Endodermal cell (in vitro differentiated cells): ENCODE results near the gene ATOH8. TPM values are rescaled to one million over a fixed set of nuclear protein-coding genes. Genes with fewer than 3 reads are reported as not detected.

Experiments used
- DNase-seq: peaks from one replicate; pipeline ENCODE4 v3.0.0-alpha.2; 2017
- H3K27ac ChIP-seq: 2 replicates; pipeline ENCODE4 v1.5.1; 2013; ENCODE audit warnings: mild to moderate bottlenecking, low read depth, low read length, moderate library complexity
- H3K27me3 ChIP-seq: 2 replicates; pipeline ENCODE4 v1.6.1; 2013; ENCODE audit warnings: mild to moderate bottlenecking, low read length, moderate library complexity; ENCODE audit not compliant: insufficient read depth, control insufficient read depth, poor library complexity, severe bottlenecking
- H3K36me3 ChIP-seq: 2 replicates; pipeline ENCODE4 v1.7.0; 2013; ENCODE audit warnings: mild to moderate bottlenecking, low read length, moderate library complexity; ENCODE audit not compliant: control insufficient read depth, insufficient read depth
- H3K4me1 ChIP-seq: one replicate; pipeline ENCODE4 v1.7.0; 2013; ENCODE audit warnings: low read length; ENCODE audit not compliant: control insufficient read depth, insufficient read depth
- H3K4me3 ChIP-seq: 2 replicates; pipeline ENCODE4 v1.5.1; 2013; ENCODE audit warnings: mild to moderate bottlenecking, low read length, moderate library complexity
- H3K9ac ChIP-seq: 2 replicates; pipeline ENCODE4 v1.6.1; 2013; ENCODE audit warnings: mild to moderate bottlenecking, low read length, moderate library complexity; ENCODE audit not compliant: poor library complexity, severe bottlenecking; ENCODE audit errors: extremely low read depth
- H3K9me3 ChIP-seq: 2 replicates; pipeline ENCODE4 v1.6.1; 2013; ENCODE audit warnings: mild to moderate bottlenecking, low read length, moderate library complexity; ENCODE audit not compliant: control insufficient read depth
- H3K27ac Mint-ChIP-seq: 2 replicates; pipeline ENCODE4 v1.8.0; 2020; ENCODE audit warnings: mixed read lengths
- H3K27me3 Mint-ChIP-seq: 2 replicates; pipeline ENCODE4 v1.8.0; 2021; ENCODE audit warnings: mild to moderate bottlenecking, mixed read lengths; ENCODE audit not compliant: insufficient read depth
- H3K36me3 Mint-ChIP-seq: 2 replicates; pipeline ENCODE4 v1.8.0; 2020; ENCODE audit warnings: low read depth, mixed read lengths
- H3K4me1 Mint-ChIP-seq: 2 replicates; pipeline ENCODE4 v1.8.0; 2020; ENCODE audit warnings: mixed read lengths
- H3K4me3 Mint-ChIP-seq: 2 replicates; pipeline ENCODE4 v1.8.0; 2020; ENCODE audit warnings: mild to moderate bottlenecking, moderate library complexity, mixed read lengths
- H3K9me3 Mint-ChIP-seq: 2 replicates; pipeline ENCODE4 v1.8.0; 2020; ENCODE audit warnings: mild to moderate bottlenecking, mixed read lengths
- CTCF ChIP-seq: fragments of 200-600 bp; sonication (generic); conservative IDR thresholded peaks from 2 replicates; pipeline ENCODE4 v1.5.0; 2021; ENCODE audit warnings: antibody characterized with exemption, mild to moderate bottlenecking
- WGBS, 2 experiments: methylation state at CpG; one replicate each; pipeline versions ENCODE4 v1.1.5 to v1.1.7; 2013; ENCODE audit warnings: missing lambda C conversion rate in 2 of 2, mixed read lengths in 1 of 2; ENCODE audit not compliant: insufficient coverage in 1 of 2, insufficient read length in 1 of 2; 5-methylcytosine and 5-hydroxymethylcytosine counted together
- total RNA-seq, 2 donors: library from RNA; stranded (reverse); fragmentation: NEBNext Ultra II Directional in 1 of 2; extraction: Animal tissue kit (Norgen Biotek cat#: 25700) in 1 of 2; gene quantifications; 2 replicates in 1 of 2; 3 replicates in 1 of 2; pipeline ENCODE4 v1.2.1, GENCODE V29; 2021

Gene ATOH8
- total RNA-seq, 2 donors from 2014 or later = 1.3 to 1.6 TPM

GRCh38 chr2:85786865-85787264, 33.1 kb downstream of the ATOH8 start:
- Histone ChIP-seq H3K9ac (no peak overlapping the region), H3K4me3 (no peak overlapping the region), H3K36me3 (no peaks in the 10 kb centered on the region), H3K27ac (no peak overlapping the region), H3K27me3 (peaks cover 9% of the 10 kb centered on the region), H3K4me1 (no peaks in the 10 kb centered on the region), H3K9me3 (no peaks in the 10 kb centered on the region)
- no peaks in the 10 kb centered on the region for H3K4me1 Mint-ChIP-seq
- H3K9me3 Mint-ChIP-seq = no peaks in the 10 kb centered on the region
- no peak for DNase-seq
- no peak overlapping the region for H3K27ac Mint-ChIP-seq
- TF ChIP-seq CTCF = no peak
- WGBS, 2 experiments = 93 to 94% methylated on average over 5 to 14 of the region's 14 CpGs
- no peaks in the 10 kb centered on the region for H3K36me3 Mint-ChIP-seq
- peaks cover 17% of the 10 kb centered on the region for H3K27me3 Mint-ChIP-seq
- H3K4me3 Mint-ChIP-seq = no peak overlapping the region

GRCh38 chr2:85787282-85787980, 33.6 kb downstream of the ATOH8 start:
- no peak for TF ChIP-seq CTCF
- Histone ChIP-seq H3K27ac (no peak overlapping the region), H3K9ac (no peak overlapping the region), H3K9me3 (no peaks in the 10 kb centered on the region), H3K4me3 (no peak overlapping the region), H3K36me3 (no peaks in the 10 kb centered on the region), H3K27me3 (peaks cover 9% of the 10 kb centered on the region), H3K4me1 (no peaks in the 10 kb centered on the region)
- Mint-ChIP-seq H3K27ac (peak overlapping the region; percentile 75), H3K4me1 (no peaks in the 10 kb centered on the region), H3K9me3 (no peaks in the 10 kb centered on the region), H3K36me3 (no peaks in the 10 kb centered on the region), H3K27me3 (peaks cover 19% of the 10 kb centered on the region), H3K4me3 (no peak overlapping the region)
- no peak for DNase-seq
- 76 to 87% methylated on average over 4 to 8 of the region's 8 CpGs for WGBS, 2 experiments

GRCh38 chr2:85787981-85788340, 34.2 kb downstream of the ATOH8 start:
- no peak overlapping the region for H3K4me3 ChIP-seq
- peaks cover 19% of the 10 kb centered on the region for H3K27me3 Mint-ChIP-seq
- no peak overlapping the region for H3K9ac ChIP-seq
- no peaks in the 10 kb centered on the region for H3K36me3 Mint-ChIP-seq
- TF ChIP-seq CTCF = no peak
- H3K4me3 Mint-ChIP-seq = no peak overlapping the region
- H3K36me3 ChIP-seq = no peaks in the 10 kb centered on the region
- H3K27ac Mint-ChIP-seq = peak overlapping the region; percentile 75
- H3K4me1 ChIP-seq = no peaks in the 10 kb centered on the region
- no peak overlapping the region for H3K27ac ChIP-seq
- H3K4me1 Mint-ChIP-seq = no peaks in the 10 kb centered on the region
- no peak for DNase-seq
- peaks cover 9% of the 10 kb centered on the region for H3K27me3 ChIP-seq
- WGBS, 2 experiments = 92 to 100% methylated on average over 3 to 6 of the region's 6 CpGs
- H3K9me3 ChIP-seq = no peaks in the 10 kb centered on the region
- H3K9me3 Mint-ChIP-seq = no peaks in the 10 kb centered on the region
